Activated B cell treated with CpG ODN at 0.5 μM for 24 hours (primary cell): ENCODE measurements around the gene GHR. TPM values are rescaled to one million over a fixed set of nuclear protein-coding genes. Genes with fewer than 3 reads are reported as not detected.
"Not testable (repeated sequence)": the region's sequence is repeated elsewhere in the genome, so short reads cannot be mapped to it uniquely, and the experiment has no call there.

Source experiments
- ATAC-seq: fragments of 200-7000 bp; cut with Tn5 transposase; one replicate; pipeline ENCODE4 v1.10.0; 2021; ENCODE audit warnings: low read depth, mild to moderate bottlenecking, moderate library complexity
- CTCF ChIA-PET: fragments of 350-600 bp; sonication (Branson Sonifier 250); formaldehyde crosslinking; loops from one replicate; lab custom pipeline; 2021; ENCODE audit warnings: antibody characterized with exemption; lab: Charles Lee
- POLR2A ChIA-PET: fragments of 350-600 bp; sonication (Branson Sonifier 250); formaldehyde crosslinking; loops from one replicate; lab custom pipeline; 2021; ENCODE audit warnings: antibody characterized with exemption; lab: Charles Lee
- DNase-seq: peaks from one replicate; pipeline ENCODE4 v3.0.0; 2022
- H3K27ac Mint-ChIP-seq: one replicate; pipeline ENCODE4 v1.8.0; 2020; ENCODE audit warnings: mixed read lengths
- H3K27me3 Mint-ChIP-seq: one replicate; pipeline ENCODE4 v1.8.0; 2021; ENCODE audit warnings: mixed read lengths
- H3K36me3 Mint-ChIP-seq: one replicate; pipeline ENCODE4 v1.8.0; 2021; ENCODE audit warnings: low read depth, mixed read lengths
- H3K4me1 Mint-ChIP-seq: one replicate; pipeline ENCODE4 v1.8.0; 2021; ENCODE audit warnings: mixed read lengths
- H3K4me3 Mint-ChIP-seq: one replicate; pipeline ENCODE4 v1.8.0; 2020; ENCODE audit warnings: mild to moderate bottlenecking, mixed read lengths
- H3K9me3 Mint-ChIP-seq: one replicate; pipeline ENCODE4 v1.8.0; 2020; ENCODE audit warnings: mixed read lengths
- intact Hi-C: fragments of 100-400 bp; cut with micrococcal nuclease; formaldehyde crosslinking; loops from one replicate; pipeline ENCODE4 v1.15.1; 2024
- total RNA-seq: library from RNA; stranded (reverse); gene quantifications from 2 replicates; pipeline ENCODE4 v1.2.3, GENCODE V29; 2022
- TF ChIP-seq, protein P1 (sequence below): fragments of 200-600 bp; IDR thresholded peaks from one replicate; pipeline ENCODE4 v1.8.0; 2022; ENCODE audit warnings: antibody characterized with exemption, mild to moderate bottlenecking

Gene GHR
- total RNA-seq, 1 donor from 2014 or later, result not detected

- ChIA-PET POLR2A (no interaction called here), CTCF (interaction anchor here (1.0 kb wide), 1 partner anchor 141 kb away, joined by 5 read pairs; no protein-coding TSS in a partner anchor)
- no peaks in the 10 kb centered on the region for H3K9me3 Mint-ChIP-seq
- TF ChIP-seq, protein P1, sequence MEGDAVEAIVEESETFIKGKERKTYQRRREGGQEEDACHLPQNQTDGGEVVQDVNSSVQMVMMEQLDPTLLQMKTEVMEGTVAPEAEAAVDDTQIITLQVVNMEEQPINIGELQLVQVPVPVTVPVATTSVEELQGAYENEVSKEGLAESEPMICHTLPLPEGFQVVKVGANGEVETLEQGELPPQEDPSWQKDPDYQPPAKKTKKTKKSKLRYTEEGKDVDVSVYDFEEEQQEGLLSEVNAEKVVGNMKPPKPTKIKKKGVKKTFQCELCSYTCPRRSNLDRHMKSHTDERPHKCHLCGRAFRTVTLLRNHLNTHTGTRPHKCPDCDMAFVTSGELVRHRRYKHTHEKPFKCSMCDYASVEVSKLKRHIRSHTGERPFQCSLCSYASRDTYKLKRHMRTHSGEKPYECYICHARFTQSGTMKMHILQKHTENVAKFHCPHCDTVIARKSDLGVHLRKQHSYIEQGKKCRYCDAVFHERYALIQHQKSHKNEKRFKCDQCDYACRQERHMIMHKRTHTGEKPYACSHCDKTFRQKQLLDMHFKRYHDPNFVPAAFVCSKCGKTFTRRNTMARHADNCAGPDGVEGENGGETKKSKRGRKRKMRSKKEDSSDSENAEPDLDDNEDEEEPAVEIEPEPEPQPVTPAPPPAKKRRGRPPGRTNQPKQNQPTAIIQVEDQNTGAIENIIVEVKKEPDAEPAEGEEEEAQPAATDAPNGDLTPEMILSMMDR, result no peak
- H3K36me3 Mint-ChIP-seq, result no peaks in the 10 kb centered on the region
- intact Hi-C loops, result loop anchor here (1.0 to 5.0 kb wide), 2 partner anchors 142 to 799 kb away; no protein-coding TSS in a partner anchor
- DNase-seq (no peak), ATAC-seq (no peak)
- no peak overlapping the region for H3K4me3 Mint-ChIP-seq
- peaks cover 7% of the 10 kb centered on the region for H3K4me1 Mint-ChIP-seq
- H3K27ac Mint-ChIP-seq, result no peak overlapping the region
- peaks cover 9% of the 10 kb centered on the region for H3K27me3 Mint-ChIP-seq
Measured at GRCh38 chr5:42655982-42656650, 232.9 kb downstream of the GHR start.

- H3K36me3 Mint-ChIP-seq, result no peaks in the 10 kb centered on the region
- no peak for ATAC-seq
- intact Hi-C loops, result loop anchor here (1.0 to 5.0 kb wide), 2 partner anchors 142 to 799 kb away; no protein-coding TSS in a partner anchor
- no peak for DNase-seq
- no peak overlapping the region for H3K4me3 Mint-ChIP-seq
- ChIA-PET POLR2A (no interaction called here), CTCF (interaction anchor here (1.0 kb wide), 1 partner anchor 142 kb away, joined by 5 read pairs; no protein-coding TSS in a partner anchor)
- H3K4me1 Mint-ChIP-seq, result peaks cover 7% of the 10 kb centered on the region
- H3K27me3 Mint-ChIP-seq, result peaks cover 10% of the 10 kb centered on the region
- H3K9me3 Mint-ChIP-seq, result no peaks in the 10 kb centered on the region
- no peak overlapping the region for H3K27ac Mint-ChIP-seq
- TF ChIP-seq, protein P1, result no peak
Measured at GRCh38 chr5:42656651-42657015, 233.4 kb downstream of the GHR start.

- ATAC-seq, CTCF ChIA-PET, DNase-seq, H3K36me3 Mint-ChIP-seq, POLR2A ChIA-PET, H3K27ac Mint-ChIP-seq, H3K9me3 Mint-ChIP-seq, H3K4me3 Mint-ChIP-seq, H3K4me1 Mint-ChIP-seq: not testable (repeated sequence)
- H3K27me3 Mint-ChIP-seq, result peaks cover 12% of the 10 kb centered on the region
- intact Hi-C loops, result loop anchor here (5.0 kb wide), 1 partner anchor 803 kb away; no protein-coding TSS in a partner anchor
Measured at GRCh38 chr5:42659869-42660268, 236.6 kb downstream of the GHR start.

GRCh38 chr5:42665857-42666256, 242.6 kb downstream of the GHR start:
- Mint-ChIP-seq H3K9me3 (no peaks in the 10 kb centered on the region), H3K4me3 (no peak overlapping the region), H3K27me3 (peaks cover 8% of the 10 kb centered on the region), H3K27ac (no peak overlapping the region), H3K4me1 (no peaks in the 10 kb centered on the region), H3K36me3 (no peaks in the 10 kb centered on the region)
- POLR2A ChIA-PET, result no interaction called here
- DNase-seq, result no peak
- no peak for ATAC-seq
- intact Hi-C loops, result no loop called here
- TF ChIP-seq, protein P1, result no peak
- CTCF ChIA-PET, result no interaction called here

DNA sequence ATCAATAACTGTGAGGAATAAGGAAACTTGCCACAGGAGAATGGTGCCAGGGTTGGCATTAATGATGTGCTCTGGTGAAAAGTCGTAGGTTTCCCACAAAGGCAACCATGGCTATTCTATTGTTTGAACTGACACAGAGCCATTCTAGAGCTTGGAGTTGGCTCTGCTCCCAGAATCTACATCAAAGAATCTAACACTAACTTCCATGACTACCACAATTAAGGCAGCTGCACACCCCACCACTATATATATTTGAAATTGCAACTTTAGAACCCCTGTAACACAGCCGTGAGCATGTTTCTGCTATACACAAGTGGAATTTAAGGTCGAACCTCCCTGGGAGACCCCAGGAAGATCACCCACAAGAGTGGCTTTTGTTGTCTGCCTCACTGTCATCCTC, 243.6 kb downstream of the GHR start:
- Mint-ChIP-seq H3K9me3 (peaks cover 4% of the 10 kb centered on the region), H3K4me3 (no peak overlapping the region), H3K27ac (no peak overlapping the region), H3K36me3 (no peaks in the 10 kb centered on the region), H3K27me3 (peaks cover 3% of the 10 kb centered on the region), H3K4me1 (no peaks in the 10 kb centered on the region)
- CTCF ChIA-PET, result no interaction called here
- ATAC-seq (no peak), DNase-seq (no peak)
- TF ChIP-seq, protein P1, result no peak
- POLR2A ChIA-PET, result no interaction called here
- intact Hi-C loops, result no loop called here
